ENCODE measurements around the gene EVX2.

The EVX2 gene

DNA sequence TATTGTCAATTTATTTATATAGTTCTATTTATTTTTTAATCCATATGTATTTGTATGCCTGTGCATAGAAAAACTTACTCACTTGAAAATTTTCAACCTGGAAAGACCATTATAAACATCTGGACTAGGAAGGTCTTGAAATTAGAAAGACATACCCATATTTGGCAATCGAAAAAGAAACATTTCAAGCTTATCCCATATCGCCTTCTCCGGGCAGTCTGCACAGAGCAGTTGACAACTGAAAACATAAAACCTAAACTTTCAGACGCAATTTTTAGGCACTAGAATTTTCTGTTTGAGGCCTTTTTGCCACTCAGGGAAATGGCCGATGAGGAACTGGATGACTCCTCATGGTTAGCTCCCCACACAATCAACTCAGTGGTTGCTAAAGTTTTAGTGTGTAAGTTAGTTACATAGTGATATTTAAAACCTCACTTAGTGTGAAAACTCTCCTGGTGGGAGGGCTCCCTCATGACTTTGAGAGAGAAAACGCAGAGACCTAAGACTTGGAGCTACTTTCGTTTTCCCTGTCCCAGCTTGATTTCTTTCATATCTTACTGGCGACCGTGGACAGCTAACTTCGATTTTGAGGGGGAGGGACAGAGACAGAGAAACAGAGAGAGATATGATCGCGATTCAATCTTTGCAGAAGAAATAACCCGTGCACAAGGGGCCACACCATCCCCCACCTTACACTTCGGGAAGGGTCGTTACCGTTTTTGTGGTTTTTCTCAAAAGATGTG lies 12.7 kb upstream of the EVX2 start:
- no peak for DNase-seq (ENCODE audit: low read depth)

DNA sequence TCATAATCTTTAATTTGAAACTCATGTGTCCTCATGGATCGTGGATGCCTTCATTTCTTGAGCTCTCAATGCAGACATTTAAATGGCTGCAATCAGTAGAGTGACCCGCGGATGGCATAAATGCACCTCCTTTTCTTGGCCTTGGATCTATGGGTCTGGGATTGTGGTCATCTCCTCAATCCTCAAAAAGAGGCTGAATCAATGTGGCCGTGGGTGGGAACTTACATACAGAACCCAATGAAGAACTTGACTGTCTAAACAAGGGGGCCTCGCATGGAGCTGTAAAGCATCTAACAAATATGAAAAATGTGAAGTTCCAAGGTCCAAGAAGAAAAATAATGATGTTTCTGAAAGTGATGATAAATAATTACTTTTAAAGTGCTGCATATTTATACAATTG lies 11.7 kb upstream of the EVX2 start:
- DNase-seq (ENCODE audit: low read depth), result no peak

DNA sequence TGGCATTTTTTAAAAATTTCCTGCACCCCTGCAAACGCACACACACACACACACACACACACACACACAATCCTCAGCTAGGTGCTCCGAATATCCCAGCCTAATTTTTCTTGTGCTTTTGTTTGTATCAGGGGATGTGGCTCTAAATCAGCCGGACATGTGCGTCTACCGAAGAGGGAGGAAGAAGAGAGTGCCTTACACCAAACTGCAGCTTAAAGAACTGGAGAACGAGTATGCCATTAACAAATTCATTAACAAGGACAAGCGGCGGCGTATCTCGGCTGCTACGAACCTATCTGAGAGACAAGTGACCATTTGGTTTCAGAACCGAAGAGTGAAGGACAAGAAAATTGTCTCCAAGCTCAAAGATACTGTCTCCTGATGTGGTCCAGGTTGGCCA lies 10.6 kb upstream of the EVX2 start:
- DNase-seq (ENCODE audit: low read depth), result no peak

DNA sequence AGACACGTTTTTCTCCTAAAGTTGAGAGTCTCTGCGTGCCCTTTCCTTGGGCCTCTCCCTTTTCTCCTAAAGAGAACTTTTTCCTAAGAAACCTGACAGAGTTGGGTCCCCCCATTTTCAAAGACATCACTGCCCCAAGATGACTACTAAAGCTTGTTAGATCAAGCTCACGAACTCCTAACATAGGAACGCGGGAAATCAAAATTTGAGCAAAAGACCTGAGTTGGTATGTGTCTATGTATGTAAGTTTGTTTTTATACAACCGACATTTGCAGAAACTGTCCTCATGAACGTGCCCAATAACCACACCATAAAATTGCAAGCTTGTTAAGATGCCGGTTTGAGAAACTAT lies 10.1 kb upstream of the EVX2 start:
- no peak for DNase-seq (ENCODE audit: low read depth)

DNA sequence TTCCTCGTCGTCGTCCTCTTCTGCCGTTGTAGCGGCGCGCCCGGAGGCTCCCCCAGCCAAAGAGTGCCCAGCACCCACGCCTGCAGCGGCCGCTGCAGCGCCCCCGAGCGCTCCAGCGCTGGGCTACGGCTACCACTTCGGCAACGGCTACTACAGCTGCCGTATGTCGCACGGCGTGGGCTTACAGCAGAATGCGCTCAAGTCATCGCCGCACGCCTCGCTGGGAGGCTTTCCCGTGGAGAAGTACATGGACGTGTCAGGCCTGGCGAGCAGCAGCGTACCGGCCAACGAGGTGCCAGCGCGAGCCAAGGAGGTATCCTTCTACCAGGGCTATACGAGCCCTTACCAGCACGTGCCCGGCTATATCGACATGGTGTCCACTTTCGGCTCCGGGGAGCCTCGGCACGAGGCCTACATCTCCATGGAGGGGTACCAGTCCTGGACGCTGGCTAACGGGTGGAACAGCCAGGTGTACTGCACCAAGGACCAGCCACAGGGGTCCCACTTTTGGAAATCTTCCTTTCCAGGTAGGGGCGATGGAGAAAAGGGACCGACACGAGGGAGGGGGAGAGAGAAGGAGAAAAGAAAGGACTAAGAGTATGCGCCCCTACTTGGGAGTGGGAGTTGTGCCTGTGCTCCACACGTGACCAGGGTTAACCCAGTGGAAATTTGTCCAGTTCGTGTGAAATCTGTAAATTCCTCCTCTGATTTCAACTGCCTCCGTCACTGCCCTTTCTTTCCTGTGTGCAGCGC lies 9.6 kb upstream of the EVX2 start:
- DNase-seq (ENCODE audit: low read depth), result no peak

DNA sequence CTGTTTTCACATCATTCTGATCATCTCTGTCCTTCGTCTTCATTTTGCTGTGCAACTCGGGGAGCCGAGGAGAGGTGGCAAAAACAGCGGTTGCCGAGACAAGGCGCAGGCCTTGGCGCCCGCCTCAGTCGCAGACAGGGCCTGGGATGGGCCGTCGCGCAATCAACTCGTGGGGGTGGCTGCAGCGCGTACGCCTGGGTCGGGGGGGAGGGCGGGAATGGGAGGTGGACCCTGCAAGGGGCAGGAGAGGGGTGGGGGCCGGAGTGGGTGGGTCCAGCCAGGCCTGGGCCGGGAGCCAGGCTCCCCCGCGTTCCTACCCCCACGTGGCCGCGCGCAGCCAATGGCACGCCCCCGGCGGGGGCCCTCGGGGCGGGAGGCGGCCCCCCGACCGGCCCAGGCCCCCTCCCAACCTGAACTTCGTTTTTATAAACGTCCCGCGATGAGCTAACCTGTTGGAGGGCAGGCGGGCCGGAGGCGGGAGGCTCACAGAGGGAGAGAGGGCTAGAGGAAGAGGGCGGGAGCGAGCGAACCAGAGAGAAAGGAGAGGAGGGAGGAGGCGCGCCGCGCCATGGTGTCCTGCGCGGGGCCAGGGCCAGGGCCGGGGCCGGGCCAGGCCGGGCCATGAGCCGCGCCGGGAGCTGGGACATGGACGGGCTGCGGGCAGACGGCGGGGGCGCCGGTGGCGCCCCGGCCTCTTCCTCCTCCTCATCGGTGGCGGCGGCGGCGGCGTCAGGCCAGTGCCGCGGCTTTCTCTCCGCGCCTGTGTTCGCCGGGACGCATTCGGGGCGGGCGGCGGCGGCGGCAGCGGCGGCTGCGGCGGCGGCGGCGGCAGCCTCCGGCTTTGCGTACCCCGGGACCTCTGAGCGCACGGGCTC lies 8.7 kb upstream of the EVX2 start, which contains the start of gene HOXD13:
Gene HOXD13, plus strand, starts transcription at position 452 of the 875 bp plus-strand sequence. Its CDS starts 170 bp downstream, at position 622.
- no peak for DNase-seq (ENCODE audit: low read depth)

DNA sequence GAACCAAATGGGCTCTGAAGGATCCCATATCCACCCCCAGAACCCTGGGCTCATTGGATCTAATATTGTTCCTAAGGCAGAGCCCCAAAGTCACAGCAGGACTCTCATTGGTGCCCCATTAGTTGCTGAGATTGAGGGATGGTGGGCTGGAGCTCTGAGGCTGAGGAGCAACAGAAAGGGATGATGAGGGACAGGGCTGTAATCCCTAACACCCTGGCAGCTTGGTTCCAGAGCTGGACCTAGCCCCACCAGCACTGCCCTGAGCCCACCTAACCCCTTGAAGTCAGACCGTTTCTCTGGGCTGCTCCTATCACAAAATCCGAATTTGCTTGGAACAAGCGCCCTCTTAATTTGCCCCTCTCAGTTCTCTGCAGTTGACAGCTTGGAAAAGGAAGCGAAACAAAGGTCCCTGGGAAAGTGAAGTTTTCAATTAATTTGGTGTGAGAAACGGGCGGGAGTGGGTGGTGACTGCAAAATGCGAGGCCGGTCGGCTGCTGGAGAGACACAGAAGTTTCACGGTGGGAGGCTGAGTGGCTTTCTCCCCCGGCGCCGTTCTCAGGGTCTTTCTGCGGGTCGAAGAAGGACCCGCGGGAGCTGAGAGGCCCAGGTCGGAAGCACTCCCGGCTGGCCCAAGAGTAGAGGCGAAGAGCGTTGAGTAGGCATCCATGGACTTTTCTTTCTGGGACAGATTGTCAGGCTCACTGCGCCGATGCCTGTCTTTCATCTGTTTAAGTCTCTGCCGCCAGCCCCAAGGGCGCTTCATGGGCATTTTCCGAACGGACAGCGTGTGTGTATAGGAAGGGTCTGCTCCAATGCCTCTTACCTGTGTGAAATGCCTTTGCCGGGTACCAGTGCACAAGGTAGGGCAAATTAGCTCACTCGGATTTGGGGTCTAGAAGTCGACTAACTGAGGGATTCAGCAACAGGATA lies 7.8 kb upstream of the EVX2 start:
- no peak for DNase-seq (ENCODE audit: low read depth)

DNA sequence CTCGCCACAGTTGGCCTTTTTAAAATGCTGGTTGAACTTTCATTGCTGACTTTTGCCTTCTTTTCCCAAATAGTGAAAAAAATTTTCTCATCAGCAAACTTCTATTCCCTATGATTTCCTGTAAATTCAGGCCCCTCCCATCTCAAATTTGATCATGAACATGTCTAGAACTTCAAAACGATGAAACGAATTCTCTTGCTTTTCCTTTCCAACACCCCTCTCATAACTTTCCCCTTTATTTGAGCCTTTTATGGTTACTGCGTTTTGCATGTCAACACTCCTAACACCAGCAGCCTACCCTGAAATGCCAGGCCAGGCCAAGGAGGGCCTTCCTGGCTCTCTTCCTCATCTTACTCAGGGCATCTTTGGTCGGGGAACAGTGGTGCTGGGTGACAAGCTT lies 7.1 kb upstream of the EVX2 start:
- DNase-seq (ENCODE audit: low read depth), result no peak

DNA sequence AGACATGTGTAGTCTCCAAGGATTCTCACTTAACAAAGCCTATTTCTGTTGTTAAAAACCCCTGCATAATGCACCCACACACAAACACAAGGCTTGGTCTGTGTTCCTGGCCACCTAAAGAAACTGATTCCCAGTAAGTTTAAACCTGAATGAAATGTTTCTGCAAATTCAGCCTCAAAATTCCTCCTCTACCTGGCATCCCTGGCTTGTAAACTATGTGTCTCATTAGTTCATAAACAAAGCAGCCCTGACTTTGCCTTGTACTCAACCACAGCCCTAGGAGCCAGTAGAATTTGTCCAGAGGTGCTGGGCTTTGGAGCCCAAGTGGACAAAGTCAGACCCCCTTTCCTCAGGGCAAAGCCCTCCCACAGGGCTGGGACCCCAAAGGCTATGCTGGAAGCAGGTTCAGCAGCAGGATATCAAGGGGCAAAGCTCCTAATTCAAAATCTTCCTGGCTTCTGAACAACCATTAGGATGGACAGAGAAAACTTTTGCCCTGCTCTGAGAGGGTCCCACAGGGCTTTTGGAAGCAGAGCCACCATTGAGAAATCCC lies 6.2 kb upstream of the EVX2 start:
- no peak for DNase-seq (ENCODE audit: low read depth)

DNA sequence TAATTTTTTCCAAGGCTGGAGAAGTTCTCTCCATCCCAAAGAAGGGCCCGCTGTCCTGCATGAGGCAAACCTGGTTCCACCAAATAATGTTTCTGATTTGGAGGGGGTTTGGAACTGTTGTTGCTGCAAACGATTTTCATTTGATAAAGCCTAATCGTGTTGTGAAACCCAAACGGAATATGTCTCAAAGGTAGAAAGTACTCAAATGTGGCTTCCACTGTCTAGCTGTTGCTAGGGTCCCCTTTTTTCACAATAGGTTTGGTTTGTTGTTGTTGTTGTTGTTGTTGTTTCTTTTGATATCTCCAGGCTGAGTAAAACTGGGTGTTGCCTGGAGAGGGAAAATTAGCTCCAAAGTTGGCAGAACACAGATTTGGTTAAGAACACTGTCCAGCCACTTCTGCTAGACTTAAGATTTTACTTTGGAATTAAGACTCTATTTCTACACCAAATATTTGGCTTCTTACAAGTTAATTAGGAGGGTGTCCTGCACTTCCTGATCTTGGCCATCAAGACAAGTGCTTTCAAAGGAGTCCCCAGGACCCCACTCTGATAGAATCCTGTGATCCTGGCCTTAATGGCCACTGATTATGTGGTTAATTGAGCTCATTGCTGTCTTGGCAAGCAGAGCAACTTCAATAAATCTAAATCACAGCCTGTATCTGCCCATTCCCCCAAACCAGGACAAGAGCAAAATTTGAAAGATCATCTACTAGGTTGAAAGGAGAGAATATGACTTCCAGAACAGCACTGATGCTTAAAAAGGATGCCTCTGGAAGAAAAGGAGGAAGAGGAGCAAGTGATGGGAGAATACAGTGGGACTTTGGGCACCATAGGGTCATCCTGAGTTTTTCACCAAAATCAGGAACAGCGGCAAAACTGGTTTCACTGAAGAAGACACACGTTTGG lies 5.4 kb upstream of the EVX2 start:
- DNase-seq (ENCODE audit: low read depth), result no peak

DNA sequence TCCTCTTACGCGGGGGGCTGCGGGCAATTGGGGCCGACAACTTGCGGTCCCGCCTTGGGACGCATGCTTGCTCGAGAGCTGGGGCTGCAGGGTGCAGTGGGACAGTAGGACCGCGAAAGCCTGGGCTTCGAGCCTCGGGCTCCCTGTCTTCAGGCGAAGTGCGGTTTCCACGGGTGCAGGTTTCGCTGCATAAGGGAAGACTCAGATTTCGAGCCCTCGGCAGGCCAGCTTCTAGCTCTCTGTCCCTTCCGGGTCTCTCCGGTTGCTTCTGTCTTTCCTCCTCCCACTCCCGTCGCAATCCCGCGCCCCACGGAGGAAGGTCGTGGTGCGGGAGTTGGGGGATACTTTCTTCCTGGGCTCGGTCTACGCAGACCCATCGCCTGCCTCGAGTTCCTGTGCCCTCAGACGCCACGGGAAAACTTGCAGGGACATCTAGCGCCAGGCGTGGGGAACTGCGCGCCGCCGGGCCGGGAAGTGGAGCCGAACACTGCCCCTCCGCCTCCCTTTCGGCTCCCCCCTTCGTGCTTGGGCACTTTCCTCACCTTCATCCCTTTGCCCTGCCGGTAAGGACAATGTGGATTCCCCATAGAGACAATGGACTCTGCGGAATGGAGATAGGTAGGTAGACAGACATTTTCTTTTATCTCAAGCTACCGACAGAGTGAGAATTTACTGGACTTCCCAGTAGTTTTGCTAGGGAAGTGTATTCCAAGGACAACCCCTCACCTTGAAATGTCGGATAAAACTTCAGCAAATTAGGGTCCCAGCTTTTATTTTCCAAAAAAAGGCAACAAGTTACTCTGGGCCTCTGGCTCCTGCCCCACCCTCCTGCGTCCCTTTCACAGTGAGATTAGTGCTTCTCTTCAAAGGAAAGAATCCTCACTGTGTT lies 4.5 kb upstream of the EVX2 start:
- no peak for DNase-seq (ENCODE audit: low read depth)

DNA sequence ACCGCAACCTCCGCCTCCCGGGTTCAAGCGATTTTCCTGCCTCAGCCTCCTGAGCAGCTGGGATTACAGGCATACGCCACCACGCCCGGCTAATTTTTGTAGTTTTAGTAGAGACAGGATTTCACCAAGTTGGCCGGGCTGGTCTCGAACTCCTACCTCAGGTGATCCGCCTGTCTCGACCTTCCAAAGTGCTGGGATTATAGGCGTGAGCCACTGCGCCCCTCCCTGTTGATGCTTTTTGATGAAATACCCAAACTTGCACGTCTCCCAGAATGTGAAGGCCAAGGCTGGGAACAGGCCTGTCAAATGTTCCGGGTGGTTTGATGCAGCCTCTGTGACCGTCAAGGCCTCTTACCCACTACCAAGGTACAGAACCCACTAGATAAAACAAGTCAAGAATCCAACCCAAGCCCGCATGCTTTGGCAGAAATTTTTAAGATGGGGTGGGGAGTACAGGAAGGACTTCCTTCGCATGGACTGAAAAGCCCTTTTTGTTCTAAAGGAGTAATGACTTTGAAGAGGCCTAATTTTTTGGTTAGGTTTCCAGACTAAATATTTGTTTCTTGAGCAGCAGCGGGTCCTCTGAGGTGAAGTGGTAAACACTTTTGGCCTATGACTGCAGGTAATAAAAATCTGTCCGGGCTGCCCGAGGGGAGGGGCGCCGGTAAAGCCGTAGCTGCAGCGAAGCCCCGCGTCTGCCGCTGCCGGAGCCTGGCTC lies 3.7 kb upstream of the EVX2 start:
- DNase-seq (ENCODE audit: low read depth), result no peak

DNA sequence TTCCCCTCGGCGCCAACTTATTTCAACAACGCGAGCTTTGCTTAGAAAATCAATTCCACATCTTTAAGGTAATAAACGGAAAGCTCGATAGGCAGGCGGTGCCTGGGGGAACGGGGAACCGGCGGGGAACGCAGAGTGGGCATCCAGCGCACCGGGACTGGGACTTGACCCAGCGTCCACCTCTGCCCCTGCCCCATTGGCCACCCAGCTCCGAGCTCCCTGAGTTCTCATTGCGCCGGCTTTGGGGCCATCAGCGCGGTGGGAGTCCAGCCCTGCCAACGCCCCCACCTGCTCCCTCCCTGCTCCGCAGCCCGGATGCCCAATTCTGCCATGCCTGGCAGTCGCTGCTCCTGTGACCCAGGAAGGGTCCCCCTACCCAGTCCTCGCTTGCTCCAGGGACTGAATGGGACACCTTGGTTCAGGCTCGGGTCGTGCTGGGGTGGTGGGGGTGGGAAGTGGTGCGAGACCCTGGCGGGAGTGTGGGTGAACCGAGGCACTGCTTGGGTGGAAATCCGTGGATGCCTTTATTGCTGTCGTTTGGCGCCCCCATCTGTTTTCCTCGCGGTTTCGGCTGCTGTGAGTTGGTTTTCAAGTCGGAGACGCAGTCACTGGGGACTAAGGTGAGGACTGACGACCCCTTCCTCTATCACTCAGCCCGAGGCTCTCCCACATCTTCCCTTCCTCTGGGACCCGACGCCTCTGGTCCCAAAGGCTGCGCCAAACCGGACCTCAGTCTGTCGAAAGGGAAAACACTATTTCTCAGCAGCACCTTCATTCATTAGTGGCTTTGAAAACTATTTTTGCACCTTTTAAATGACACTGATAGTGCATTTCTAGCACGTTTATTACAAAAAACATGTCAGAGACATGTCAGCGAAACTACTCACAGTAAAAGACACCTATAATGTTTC lies 2.4 kb upstream of the EVX2 start:
- DNase-seq (ENCODE audit: low read depth), result no peak

DNA sequence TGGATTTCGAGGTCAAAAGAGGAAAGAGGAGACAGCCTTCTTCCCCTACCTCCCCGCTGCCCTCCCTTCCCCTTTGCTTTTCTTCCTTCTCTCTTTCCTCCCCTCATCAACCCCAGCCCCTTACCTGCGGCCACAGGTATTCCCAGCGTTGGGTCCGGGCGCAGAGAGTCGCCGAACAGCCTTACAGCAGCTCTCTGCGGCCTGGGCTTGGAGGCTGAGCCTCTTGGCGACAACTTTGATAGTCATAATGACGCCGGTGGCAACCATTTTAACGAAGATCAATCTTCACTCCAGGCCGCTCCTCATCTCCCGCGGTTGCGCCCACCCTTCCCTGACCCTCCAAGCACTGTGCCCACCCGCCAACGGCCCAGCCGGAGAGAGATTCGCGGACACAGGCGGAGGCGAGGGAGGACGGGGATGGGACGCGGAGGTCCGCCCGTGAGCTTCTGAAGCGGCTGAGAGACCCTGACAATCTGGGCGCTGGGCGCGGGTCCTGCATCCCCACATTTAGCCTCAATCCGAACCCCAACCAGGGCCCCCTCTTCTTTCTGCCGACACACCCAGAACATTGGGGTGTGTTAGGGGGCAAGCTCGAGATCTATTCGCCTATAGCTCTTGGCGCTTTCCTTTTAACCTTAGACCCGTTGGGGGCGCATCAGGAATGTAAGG lies 1.5 kb upstream of the EVX2 start:
- no peak for DNase-seq (ENCODE audit: low read depth)

DNA sequence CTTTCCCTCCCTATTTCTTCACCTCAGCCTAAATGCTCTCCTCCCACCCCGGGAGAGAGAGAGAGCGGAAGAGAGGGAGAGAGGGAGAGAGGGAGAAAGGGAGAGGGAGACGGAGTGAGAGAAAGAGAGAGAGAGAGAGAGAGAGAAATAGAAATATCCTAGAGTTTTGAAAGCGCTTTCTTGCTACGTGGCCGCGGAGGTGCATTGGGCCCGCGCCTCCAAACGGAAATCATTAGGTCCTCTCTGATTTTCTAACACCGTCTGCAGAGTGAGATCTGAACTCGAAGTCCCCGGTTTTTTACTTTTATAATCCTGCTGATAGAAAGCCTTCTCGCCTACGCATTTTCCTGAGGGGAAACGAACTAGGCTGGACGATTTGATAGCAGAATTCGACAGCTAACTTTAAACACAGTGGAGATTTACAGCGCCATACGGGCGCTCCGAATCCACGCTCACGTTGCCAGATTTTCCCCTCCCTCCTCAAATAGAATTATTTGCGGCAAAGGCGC lies 903 bp upstream of the EVX2 start:
- DNase-seq (ENCODE audit: low read depth), result no peak

Data from HS-5 (cell line).